Measurements from ENCODE around the gene APOBEC3A.

The APOBEC3A gene

DNA sequence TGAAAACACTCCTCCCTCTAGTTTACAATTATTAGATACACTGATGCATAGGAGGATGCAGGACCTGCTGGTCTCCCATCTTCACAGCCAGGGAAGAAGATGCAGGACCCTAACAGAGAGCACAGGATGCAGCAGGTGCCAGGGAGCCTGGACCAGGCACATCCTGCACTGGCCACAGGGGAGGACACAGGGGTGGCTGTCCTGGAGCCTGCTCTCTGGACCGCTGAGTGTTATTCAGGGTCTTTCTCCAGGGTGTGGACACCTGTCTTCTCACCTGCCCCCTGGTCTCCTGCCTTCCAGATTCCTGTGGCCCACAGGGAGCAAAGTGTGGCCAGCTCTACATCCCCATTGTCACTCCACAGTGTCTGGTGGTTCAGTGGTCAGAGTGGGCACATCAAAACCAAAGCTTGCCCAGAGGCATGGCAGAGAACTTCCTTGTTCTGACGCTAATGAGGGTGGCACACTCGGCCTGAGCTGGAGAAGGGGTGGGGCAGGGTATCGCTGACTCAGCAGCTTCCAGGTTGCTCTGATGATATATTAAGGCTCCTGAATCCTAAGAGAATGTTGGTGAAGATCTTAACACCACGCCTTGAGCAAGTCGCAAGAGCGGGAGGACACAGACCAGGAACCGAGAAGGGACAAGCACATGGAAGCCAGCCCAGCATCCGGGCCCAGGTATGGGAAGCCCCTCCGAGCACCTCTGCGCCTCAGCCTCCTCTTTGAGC is at the start of gene APOBEC3A:
APOBEC3A (plus strand) TSS at position 564 of the 725 bp plus-strand sequence; CDS start at position 647, 83 bp downstream.
- DNase-seq (no peak), ATAC-seq (no peak)

DNA sequence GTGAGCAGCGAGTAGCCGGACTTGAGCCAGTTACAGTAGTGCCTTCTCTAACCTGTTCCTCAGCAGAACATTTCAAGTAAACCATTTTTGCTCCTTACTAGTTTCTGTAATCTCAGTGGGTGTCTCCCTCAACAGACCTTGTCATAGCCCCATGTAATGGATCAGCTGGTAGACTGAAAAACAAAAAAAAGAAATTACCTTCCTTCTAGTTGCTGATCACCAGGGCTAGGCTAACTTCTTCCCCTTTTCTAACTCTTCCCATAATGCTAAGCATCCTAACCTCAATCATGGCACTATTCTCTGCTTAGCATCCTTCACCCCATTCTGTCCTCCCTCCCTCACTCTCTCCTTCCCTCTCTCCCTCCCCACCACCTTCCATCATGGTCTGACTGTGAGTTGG is 49.6 kb upstream of the APOBEC3A start:
- ATAC-seq (no peak), DNase-seq (no peak)

DNA sequence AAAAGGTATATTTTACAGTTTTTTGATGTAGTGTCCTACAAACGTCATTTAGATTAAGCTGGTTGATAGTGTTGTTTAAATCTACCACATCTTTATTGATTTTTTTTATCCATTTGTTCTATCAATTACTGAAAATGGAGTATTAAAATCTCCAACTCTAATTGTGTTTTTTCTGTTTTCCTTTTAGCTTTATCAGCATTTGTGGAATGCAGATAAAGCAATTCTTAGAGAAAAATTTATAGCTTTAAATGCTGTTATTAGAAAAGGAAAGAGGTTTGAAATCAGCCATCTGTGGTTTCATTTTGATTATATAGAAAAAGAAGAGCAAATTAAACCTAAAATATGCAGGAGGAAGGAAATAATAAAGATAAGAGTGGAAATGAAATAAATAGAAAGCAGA is 46.0 kb upstream of the APOBEC3A start:
- ATAC-seq (no peak), DNase-seq (no peak)

DNA sequence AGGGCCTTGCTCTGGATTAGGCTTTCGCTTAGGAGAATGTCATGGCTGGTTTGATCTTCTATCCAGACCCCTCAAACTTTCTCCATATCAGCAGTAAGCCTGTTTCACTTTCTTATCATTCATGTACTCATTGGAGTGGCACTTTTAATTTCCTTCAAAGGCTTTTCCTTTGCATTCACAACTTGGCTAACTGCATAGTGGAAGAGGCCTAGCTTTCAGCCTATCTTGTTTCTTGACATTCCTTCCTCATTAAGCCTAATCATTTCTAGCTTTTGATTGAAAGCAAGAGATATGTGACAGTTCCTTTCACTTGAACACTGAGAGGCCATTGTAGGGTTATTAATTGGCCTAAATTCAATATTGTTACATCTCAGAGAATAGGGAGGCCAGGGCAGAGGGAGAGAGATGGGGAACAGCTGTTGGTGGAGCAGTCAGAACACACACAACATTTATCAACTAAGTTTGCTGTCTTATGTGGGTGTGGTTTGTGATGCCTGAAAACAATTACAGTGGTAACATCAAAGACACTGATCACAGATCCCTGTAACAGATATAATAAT is 37.7 kb upstream of the APOBEC3A start:
- no peak for DNase-seq
- no peak for ATAC-seq

DNA sequence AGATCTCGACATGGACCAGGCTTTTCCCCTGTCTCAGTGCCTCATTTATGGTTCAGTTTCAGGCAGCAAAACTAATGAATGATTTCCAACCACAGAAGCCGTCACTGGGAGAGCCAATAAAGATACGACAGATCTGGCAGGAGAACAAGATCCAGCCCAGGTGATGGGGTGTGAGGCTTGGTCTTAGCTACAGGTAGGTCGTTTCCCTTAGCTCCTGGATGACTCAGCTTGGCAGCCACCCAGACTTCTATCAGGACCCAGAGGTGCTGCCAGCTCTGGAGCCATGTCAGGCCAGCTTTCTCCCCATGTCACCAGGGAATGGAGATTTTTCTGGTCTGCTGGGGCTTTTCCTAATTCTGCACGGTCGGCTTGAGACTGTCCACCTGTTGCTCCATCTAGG is 36.3 kb upstream of the APOBEC3A start:
- no peak for DNase-seq
- no peak for ATAC-seq

DNA sequence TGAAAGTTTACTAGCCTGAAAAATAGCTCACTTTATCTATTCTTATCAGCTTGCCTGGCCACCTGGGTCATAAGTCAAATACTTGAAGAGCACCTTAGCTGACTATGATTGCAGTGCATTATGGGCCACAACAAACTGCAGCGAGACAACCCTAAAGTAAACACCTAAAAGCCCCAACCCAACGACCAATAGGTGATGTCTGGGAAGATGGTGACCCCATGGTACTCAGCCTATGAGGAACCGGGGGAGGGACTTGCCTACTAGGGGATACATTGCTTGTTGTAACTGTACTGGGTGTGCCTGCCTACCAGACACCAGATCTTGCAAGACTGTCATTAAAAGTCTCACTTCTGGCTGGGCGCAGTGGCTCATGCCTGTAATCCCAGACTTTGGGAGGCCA is 35.6 kb upstream of the APOBEC3A start:
- no peak for DNase-seq

DNA sequence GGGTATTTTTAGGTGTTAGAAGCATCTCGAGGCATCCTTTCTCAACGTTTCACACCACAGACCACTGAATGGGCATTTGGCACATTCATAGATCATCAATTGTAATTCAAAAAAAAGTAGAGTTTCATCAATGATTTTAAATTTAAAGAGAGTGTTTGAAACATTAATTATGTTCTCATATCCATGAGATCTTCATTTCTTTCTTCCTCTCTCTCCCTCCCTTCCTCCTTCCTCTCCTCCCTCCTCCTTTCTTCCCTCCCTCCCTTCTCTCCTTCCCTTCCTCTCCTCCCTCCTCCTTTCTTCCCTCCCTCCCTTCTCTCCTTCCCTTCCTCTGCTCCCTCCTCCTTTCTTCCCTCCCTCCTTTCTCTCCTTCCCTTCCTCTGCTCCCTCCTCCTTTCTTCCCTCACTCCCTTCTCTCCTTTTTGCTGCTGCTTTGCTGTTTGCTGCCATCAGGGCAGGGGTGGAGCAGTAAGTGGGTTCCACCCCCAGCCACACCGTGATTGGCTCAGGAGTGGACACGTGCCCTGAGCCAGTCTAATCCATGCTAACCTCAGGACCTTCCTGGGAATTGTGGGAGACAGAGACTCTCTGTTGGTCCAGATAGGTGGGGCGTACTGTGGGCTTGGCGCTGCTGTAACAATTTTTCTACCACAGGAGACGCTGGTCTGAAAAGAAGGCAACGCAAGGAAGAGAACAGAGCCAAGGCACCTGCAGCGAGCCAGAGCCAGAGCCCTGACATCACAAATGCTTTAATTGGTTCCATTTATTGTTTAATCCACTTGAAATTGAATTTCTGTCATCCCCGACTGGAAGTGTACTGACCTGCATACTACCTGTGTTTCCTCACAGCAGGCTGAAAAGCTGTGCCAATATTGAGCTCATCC is 33.7 kb upstream of the APOBEC3A start:
- ATAC-seq (no peak), DNase-seq (no peak)

More for the DNA sequence above, 35.6 kb upstream of the APOBEC3A start:
- no peak for ATAC-seq

DNA sequence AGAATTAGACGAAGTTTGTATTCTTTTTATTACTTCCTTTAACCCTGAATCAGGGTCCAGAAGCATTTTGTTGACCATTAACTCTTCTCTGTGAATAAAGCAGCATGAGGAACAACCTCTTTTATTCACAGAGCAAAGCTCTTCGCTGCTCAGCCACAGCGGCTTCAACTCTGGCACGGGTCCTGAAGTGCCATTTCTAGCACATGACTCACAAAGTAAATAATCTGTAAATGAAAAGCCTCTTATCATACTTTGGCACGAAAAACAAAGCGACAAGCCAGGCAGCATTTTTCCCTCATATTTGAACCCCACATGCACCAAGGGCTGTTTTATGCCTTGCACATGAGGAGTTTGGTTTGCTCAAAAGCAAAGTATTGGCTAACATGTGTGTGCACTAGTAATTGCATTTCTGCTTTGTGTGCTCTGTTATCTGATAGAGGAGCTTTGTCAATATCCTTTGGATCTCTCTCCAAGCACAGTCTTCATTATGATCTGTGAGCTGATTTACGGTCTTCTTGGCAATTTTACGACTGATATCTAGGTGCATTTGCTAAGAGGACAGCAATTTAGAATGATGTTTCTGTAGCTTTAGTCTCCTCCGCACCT is 33.0 kb upstream of the APOBEC3A start:
- DNase-seq (no peak), ATAC-seq (no peak)

DNA sequence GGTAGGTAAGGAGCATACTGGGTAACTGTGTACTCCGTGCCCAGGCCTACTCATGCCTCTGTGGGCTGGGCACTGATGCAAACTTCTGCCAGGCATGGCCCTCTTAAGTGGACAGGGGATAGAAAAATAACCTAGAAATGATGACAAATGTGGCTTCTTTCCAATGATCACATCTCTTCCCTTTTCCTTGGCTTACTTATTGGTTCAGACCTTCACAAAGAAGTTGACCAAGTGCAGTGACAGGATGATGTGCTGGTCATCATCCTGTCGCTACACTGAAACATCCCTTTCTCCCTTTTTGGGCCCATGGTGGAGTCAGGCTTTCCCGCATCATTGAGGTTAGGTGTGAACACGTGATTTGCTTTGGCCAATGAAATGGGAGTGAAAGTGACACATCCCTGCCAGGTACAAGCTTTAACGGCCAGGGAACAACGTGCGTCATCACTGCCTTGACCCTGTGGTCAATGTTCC is 31.8 kb upstream of the APOBEC3A start:
- DNase-seq = no peak
- ATAC-seq = no peak

DNA sequence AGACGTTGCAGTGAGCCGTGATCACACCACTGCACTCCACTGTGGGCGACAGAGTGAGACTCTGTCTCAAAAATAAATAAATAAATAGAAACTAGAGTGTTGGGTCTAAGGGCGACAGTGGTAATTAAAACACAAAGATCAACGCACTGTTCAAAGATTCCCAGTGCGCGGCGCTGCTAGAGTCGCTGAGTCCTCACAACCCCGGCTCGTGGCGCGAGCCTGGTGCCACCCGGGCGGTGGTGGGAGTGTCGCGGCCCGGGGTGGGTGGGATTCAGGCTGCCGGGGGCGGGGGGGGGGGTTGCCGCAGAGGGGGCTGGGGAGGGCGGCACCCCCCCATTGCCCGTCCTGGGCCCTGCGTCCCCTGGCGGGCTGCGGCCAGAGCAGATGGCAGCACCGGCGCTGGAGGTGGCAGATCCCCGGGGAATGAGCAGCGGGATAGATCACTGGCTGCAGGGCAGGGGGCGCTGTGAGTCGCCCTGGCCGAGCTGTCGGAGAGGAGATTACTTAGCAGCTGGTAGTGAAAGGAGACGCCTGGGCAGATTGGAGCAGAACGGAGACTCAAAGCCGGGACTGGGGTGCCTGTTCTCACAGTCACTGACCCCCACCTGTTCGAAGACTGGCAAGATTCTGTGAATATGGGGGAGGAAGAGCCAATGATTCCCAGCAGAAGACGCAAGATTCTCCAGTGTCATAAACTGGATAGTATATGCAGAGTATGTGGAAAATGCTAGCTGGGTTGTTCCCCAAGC is 30.2 kb upstream of the APOBEC3A start:
- DNase-seq = peak; percentile 73

DNA sequence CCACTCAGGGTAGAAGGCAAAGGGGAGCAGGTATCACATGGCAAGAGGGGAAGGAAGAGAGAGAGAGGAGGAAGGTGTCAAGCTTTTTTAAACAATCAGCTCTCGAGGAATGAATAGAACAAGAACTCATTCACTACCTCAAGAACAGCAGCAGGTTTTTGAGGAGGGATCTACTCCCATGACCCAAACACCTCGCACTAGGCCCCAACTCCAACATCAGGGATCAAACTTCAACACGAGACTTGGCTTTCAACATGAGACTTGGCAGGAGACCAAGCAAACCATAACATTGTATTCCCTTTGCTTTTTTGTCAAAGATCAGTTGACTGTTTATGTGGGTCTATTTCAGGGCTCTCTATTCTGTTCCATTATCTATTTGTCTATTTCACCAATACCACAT is 26.9 kb upstream of the APOBEC3A start:
- DNase-seq (no peak), ATAC-seq (no peak)

More for the DNA sequence above, 30.2 kb upstream of the APOBEC3A start:
- ATAC-seq = peak; percentile 89

DNA sequence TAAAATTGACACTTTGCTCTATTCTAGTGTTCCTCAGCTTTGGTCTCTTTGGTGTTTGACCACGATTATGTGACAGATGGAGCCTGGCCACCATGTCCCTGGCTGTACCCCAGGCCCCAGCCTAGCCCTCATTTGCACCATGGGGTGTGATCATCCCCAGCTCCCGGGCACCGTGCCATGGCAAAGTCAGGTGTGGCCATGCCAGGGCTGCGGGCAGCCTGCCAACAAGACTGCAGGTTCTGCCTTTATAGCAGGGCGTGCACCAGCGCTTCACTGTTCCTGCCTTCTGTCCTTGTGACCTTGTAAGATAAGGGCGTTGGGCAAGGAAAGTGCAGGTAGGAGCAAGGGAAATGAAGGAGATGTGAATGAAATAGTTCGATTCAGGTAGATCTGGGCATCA is 22.4 kb upstream of the APOBEC3A start:
- ATAC-seq = no peak

DNA sequence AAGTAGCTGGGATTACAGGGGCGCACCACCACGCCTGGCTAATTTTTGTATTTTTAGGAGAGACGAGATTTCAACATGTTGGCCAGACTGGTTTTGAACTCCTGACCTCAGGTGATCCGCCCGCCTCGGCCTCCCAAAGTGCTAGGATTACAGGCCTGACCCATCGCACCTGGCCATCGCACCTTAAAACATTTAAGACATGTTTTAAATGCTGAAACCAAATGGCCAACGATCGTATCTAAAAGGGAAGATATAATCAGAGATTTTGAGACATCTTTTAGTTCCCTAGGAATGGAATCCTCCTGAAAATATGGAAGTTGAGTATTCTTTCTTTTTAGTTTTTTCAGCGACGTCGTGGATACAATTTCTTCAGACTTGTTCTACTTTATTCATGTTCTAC is 21.8 kb upstream of the APOBEC3A start:
- DNase-seq = no peak
- ATAC-seq = no peak

More for the DNA sequence above, 22.4 kb upstream of the APOBEC3A start:
- no peak for DNase-seq

DNA sequence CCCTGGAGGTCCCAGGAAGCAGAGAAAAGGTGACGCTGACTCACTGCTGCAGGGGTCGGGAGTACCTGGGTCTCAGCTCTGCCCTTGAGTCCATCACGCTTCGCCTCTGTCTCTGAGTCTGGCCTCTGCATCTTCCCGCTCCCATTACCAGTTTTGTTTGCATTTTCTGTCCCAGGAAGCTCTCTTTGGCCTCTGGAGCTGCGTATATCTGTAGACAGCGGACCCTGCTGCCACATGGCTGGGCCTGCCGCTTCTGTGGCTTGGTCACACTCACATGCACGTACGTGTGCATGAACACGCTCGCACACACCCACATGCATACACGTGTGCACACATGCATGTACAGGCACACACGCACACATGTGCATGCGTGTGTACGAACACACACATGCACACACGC is 20.8 kb upstream of the APOBEC3A start:
- DNase-seq = no peak
- ATAC-seq = no peak

DNA sequence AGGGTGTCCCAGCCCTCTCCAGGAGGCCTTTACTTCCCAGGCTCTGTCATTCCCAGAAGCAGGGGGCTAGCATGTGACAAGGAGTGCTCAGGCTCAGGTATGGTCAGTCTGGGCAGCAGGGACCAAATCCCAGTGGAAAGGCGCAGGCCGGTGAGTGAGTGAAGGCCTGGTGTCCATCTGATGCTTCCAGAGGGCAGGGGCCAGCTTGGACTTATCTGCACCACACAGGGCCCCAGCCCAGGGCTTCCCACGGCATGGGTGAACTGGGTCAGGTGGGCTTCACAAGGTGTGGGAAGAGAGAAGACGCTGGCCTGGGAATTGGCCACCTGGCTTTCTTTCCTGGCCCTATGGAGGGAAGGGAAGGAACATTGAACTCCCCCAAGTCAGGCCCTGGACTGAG is 20.4 kb upstream of the APOBEC3A start:
- ATAC-seq (no peak), DNase-seq (no peak)

DNA sequence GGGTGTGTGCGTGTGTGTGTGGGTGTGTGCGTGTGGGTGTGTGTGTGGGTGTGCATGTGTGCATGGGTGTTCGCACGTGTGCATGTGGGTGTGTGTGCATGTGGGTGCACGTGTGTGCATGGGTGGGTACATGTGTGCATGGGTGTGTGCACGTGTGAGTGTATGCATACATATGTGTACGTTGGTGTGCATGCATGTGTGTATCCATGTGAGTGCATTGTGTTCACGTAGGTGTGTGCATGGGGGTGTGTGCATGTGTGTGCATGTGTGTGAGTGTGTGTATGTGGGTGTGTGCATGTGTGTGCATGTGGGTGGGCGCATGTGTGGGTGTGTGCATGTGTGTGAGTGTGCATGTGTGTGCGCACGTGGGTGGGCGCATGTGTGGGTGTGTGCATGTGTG is 19.9 kb upstream of the APOBEC3A start:
- no peak for ATAC-seq
- no peak for DNase-seq

DNA sequence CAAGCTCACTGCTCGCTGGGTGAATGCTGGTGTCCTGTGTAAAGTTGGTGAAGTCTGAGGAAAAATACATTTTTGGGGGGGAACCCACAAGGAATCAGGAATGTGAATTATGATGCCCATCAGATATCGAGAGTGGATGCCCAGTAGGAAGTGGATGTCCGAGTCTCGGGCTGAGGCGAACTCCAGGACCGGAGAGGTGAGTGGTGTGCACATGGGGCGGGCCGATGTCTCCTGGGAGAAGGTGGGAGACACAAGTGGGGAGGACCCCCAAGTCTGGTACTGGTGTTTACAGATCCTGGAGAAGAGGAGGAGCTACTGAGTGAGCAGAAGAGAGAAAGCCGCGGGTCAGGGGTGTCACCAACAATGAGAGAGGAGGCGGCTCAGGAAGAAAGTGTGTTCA is 19.2 kb upstream of the APOBEC3A start:
- DNase-seq = no peak
- no peak for ATAC-seq

DNA sequence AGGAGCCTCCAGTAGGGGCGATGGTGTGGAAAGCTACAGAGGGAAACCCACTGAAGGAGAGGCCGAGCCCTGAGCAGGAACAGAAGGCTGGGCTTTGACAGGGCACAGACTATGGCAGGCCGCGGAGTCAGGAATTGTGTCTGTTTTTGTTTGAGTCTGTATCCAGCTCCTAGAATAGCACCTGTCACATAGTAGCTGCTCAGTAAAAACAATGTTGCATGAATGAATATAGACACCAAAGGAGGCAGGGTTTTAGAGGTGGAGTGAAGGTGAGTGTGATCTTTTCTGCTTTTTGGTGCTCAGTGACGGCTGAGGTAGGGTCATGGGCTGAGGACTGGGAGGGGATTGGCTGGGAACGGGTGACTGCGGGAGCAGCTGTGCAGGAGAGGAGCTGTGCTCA is 18.5 kb upstream of the APOBEC3A start:
- ATAC-seq (no peak), DNase-seq (no peak)

DNA sequence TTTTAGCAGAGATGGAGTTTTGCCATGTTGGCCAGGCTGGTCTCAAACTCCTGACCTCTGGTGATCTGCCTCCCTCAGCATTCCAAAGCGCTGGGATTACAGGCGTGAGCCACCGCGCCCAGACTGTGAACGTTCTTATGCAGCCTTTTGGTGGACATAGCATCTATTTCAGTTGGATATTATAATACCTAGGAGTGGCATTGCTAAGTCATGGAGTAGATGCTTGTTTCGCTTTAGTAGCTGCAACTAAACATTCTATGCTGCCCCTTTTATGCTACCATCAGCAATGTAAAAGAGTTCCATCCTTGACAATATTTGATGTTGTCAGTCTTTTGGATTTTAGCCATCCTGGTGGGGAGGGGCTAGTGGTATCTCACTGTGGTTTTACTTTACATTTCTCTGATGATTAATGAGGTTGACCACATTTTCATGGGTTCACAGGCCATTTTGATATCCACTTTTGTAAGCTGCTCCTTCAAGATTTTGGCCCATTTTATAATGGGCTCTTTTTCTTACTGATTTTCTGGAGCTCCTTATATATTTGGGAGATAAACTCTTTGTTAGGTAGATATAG is 16.5 kb upstream of the APOBEC3A start:
- DNase-seq (no peak), ATAC-seq (peak; percentile 4)

DNA sequence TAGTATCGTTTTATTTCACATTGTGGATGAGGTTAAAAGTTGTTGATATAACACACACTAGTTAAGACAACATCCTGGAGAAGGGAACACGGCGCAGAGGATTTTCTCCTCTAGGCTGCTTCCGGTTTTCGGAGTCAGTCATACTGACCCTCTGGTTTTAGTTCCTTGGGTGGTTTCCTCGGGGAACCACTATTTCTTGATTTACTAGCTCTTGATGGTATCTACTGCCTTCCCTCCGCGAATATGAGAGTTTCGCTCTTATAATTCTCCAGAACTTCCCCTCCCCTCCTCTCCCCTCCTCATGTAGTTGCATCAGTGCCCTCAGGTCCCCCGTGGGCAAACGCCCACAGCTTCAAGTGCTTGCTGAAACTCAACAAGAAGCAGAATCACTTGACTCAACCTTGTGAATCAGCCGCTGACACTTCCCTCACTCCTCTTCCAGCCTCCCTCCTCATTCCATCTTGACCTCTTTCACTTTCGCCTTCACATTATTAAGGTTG is 15.9 kb upstream of the APOBEC3A start:
- ATAC-seq = peak; percentile 95
- DNase-seq = peak; percentile 74

DNA sequence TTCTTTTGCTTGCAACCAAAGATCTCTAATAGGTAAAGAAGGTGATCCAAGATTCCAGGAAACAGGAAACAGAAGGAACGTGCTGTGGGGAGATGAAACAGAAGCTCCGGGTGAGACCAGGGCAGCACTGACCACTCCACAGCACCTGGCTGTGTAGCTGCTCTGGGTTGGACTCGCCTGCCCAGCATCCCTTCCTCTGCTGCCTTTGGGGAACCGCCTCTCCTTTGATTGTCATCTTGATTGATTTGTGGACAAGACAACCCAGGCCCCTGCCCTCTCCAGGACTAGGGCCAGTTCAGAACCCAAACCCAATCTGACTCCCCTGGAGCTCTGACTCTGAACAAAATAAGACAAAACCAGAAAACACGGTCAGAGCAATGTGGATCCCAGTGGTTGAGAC is 14.7 kb upstream of the APOBEC3A start:
- no peak for ATAC-seq
- no peak for DNase-seq
